CD4-positive, CD25-positive, alpha-beta regulatory T cell (primary cell): ENCODE results near the gene PCP4. TPM values are rescaled to one million over a fixed set of nuclear protein-coding genes. Genes with fewer than 3 reads are reported as not detected.

Source experiments
- ATAC-seq, 2 donors: fragments of 150-1000 bp; cut with Tn5 transposase; one replicate each; pipeline ENCODE4 v1.10.0; 2021; ENCODE audit warnings: low read depth in 2 of 2, moderate number of reproducible peaks in 2 of 2, moderate library complexity in 1 of 2
- DNase-seq, 3 donors: peaks; one replicate each; pipeline versions ENCODE4 v3.0.0 to v3.0.0-alpha.2; 2012 to 2022; ENCODE audit warnings: mixed read lengths in 1 of 3
- H3K27ac ChIP-seq: one replicate; pipeline ENCODE4 v1.7.0; 2013; ENCODE audit warnings: mild to moderate bottlenecking, low read length; ENCODE audit not compliant: insufficient read depth, poor library complexity, severe bottlenecking
- H3K27me3 ChIP-seq: one replicate; pipeline ENCODE4 v1.7.0; 2013; ENCODE audit warnings: low read length; ENCODE audit not compliant: control insufficient read depth, insufficient read depth
- H3K36me3 ChIP-seq: one replicate; pipeline ENCODE4 v1.7.0; 2013; ENCODE audit warnings: mild to moderate bottlenecking, low read length, moderate library complexity; ENCODE audit not compliant: control insufficient read depth, insufficient read depth
- H3K4me1 ChIP-seq: 2 replicates; pipeline ENCODE4 v1.7.0; 2013; ENCODE audit warnings: mild to moderate bottlenecking, low read length; ENCODE audit not compliant: insufficient read depth, control insufficient read depth, poor library complexity, severe bottlenecking
- H3K4me3 ChIP-seq: one replicate; pipeline ENCODE4 v1.7.0; 2013; ENCODE audit warnings: low read depth, mild to moderate bottlenecking, low read length, moderate library complexity
- H3K9me3 ChIP-seq, 2 experiments: 1 replicate in 1 of 2; 2 replicates in 1 of 2; pipeline ENCODE4 v1.7.0; 2013; ENCODE audit warnings: low read length in 2 of 2, mild to moderate bottlenecking in 1 of 2, moderate library complexity in 1 of 2; ENCODE audit not compliant: control insufficient read depth in 2 of 2
- H3K27ac Mint-ChIP-seq, 3 donors: one replicate each; pipeline ENCODE4 v1.8.0; 2020 to 2022; ENCODE audit warnings: mild to moderate bottlenecking in 3 of 3, mixed read lengths in 3 of 3, moderate library complexity in 2 of 3
- H3K27me3 Mint-ChIP-seq: one replicate; pipeline ENCODE4 v1.8.0; 2022; ENCODE audit warnings: mild to moderate bottlenecking, mixed read lengths
- H3K36me3 Mint-ChIP-seq: one replicate; pipeline ENCODE4 v1.8.0; 2020; ENCODE audit warnings: mixed read lengths
- H3K4me1 Mint-ChIP-seq, 4 donors: one replicate each; pipeline ENCODE4 v1.8.0; 2020 to 2022; ENCODE audit warnings: mixed read lengths in 4 of 4, mild to moderate bottlenecking in 1 of 4
- H3K4me3 Mint-ChIP-seq, 4 donors: one replicate each; pipeline ENCODE4 v1.8.0; 2020 to 2022; ENCODE audit warnings: mild to moderate bottlenecking in 4 of 4, mixed read lengths in 4 of 4, moderate library complexity in 3 of 4
- H3K9me3 Mint-ChIP-seq, 7 donors: one replicate each; pipeline ENCODE4 v1.8.0; 2020 to 2022; ENCODE audit warnings: mixed read lengths in 7 of 7, mild to moderate bottlenecking in 3 of 7, moderate library complexity in 2 of 7
- polyA plus RNA-seq, 4 donors: library from polyadenylated mRNA; unstranded; fragments of 300-500 nt; fragmentation: Illumina TruSeq; gene quantifications; one replicate each; pipeline ENCODE4 v1.2.3, GENCODE V29; 2021
- total RNA-seq: library from RNA; stranded (reverse); gene quantifications from one replicate; pipeline ENCODE4 v1.2.3, GENCODE V29; 2022

Gene PCP4
- total and polyA plus RNA-seq, 5 donors from 2014 or later = not detected

DNA sequence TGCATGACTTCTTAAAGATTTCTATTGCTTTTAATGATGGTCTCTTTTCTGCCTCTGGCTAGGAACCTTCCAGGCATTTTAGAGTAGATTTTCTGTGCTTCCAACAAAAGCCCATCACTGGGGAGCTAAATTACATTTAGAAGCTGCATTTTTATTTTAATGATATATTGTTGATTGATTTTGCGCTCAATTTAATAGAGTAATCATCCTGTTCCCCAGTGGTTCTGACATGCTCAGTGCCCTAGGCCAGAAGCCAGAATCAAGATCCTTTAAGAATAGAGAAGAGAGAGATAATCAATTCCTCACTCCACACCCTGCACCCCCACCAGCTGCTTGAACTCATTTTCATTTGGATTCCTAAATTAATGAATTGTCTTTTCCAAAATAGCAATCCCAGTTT lies 97.8 kb downstream of the PCP4 start:
- Histone ChIP-seq H3K27me3 (no peaks in the 10 kb centered on the region), H3K27ac (no peak overlapping the region), H3K4me1 (no peaks in the 10 kb centered on the region), H3K36me3 (no peaks in the 10 kb centered on the region), H3K9me3 (peaks cover 0 to 9% of the 10 kb centered on the region in 2 experiments), H3K4me3 (no peak overlapping the region)
- Mint-ChIP-seq H3K36me3 (no peaks in the 10 kb centered on the region), H3K4me1 (peaks cover 0 to 4% (median 0%) of the 10 kb centered on the region in 4 donors), H3K9me3 (peaks cover 4 to 41% (median 9%) of the 10 kb centered on the region in 7 donors), H3K4me3 (no peak overlapping the region), H3K27me3 (no peaks in the 10 kb centered on the region), H3K27ac (no peak overlapping the region)
- no peak for DNase-seq
- no peak for ATAC-seq

DNA sequence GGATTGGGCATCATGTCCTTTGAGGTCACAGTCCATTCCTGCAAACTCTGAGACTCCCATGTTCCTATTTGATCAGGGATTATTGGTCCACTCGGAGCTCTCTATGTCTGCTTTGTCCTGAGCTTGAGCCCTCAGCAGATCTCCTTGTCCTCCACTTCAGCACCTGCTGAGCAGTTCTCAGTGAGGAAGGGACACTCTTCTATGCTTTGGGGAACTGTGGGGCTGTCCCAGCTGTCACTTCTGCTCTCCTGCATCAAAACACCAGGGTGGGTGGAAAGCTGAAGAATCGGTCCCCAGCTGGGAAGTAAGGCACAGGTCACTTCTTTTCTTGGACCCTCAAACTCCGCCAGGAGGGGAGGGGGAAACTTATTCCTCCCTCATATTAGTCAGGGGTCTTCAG lies 99.5 kb downstream of the PCP4 start:
- Histone ChIP-seq H3K9me3 (no peaks in the 10 kb centered on the region), H3K27me3 (no peaks in the 10 kb centered on the region), H3K4me3 (no peak overlapping the region), H3K36me3 (no peaks in the 10 kb centered on the region), H3K4me1 (no peaks in the 10 kb centered on the region), H3K27ac (no peak overlapping the region)
- Mint-ChIP-seq H3K27me3 (no peaks in the 10 kb centered on the region), H3K36me3 (no peaks in the 10 kb centered on the region), H3K4me1 (no peaks in the 10 kb centered on the region), H3K27ac (no peak overlapping the region), H3K4me3 (no peak overlapping the region), H3K9me3 (peaks cover 2 to 27% (median 7%) of the 10 kb centered on the region in 7 donors)
- ATAC-seq (no peak), DNase-seq (no peak)

DNA sequence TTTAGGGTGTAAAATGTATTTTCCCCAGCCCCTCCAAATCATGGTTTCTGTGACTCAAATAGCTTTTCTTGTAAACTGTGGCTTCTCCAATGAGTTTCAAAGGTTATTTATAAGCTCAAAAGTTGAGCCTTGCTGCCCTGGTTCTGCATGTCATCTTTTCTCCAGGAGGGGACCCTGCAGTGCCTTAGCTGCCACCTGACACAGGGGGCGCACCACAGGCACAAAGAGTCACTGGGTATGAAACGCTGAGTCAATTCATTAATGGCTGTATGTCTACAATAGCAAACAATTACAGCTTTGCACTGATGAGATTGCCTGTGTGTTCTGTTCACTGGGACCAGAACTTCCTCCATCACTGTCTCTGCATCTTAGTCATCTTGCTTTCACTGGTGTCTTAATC lies 100.8 kb downstream of the PCP4 start:
- no peaks in the 10 kb centered on the region for H3K4me1 ChIP-seq
- Mint-ChIP-seq H3K4me3 (no peak overlapping the region), H3K27me3 (no peaks in the 10 kb centered on the region), H3K4me1 (no peaks in the 10 kb centered on the region), H3K9me3 (peaks cover 2 to 23% (median 5%) of the 10 kb centered on the region in 7 donors), H3K27ac (no peak overlapping the region), H3K36me3 (no peaks in the 10 kb centered on the region)
- H3K27me3 ChIP-seq = no peaks in the 10 kb centered on the region
- H3K27ac ChIP-seq = no peak overlapping the region
- no peaks in the 10 kb centered on the region for H3K36me3 ChIP-seq
- no peak overlapping the region for H3K4me3 ChIP-seq
- DNase-seq (no peak), ATAC-seq (no peak)
- peaks cover 0 to 1% of the 10 kb centered on the region in 2 experiments for H3K9me3 ChIP-seq

DNA sequence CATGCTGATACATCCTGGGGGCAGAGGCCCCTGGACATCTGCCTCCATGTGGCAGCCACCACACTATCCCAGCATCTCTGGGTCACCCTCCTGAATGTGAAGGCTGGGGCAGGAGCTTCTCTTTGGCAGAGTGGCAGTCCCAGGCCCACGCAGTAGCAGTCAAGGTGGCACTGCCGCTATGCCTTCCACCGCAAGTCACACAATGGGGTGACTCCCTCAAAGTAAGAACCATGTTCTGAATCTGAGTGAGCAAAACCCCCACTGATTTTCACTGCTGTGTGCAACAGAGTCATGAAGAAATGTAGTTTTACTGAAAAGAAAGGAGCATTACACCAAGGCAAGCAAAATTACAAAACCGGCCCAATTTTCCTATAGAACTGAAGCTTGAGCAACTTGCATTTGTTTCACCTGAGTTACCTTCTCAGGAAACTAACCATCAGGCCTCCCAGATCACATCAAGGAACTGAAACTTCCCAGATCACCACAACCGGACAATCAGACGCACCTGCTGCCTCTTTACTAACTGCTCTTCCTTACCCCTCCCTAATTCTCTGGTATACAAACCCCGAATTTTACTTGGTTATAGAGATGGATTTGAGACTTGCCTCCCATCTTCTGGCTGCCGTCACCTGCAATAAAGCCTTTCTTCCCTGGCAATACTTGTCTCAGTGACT lies 102.6 kb downstream of the PCP4 start:
- Histone ChIP-seq H3K4me3 (no peak overlapping the region), H3K36me3 (no peaks in the 10 kb centered on the region), H3K4me1 (no peaks in the 10 kb centered on the region), H3K27ac (no peak overlapping the region), H3K9me3 (peaks cover 0 to 1% of the 10 kb centered on the region in 2 experiments), H3K27me3 (no peaks in the 10 kb centered on the region)
- ATAC-seq (no peak), DNase-seq (no peak)
- H3K9me3 Mint-ChIP-seq = peaks cover 2 to 18% (median 5%) of the 10 kb centered on the region in 7 donors
- H3K4me1 Mint-ChIP-seq = no peaks in the 10 kb centered on the region
- H3K36me3 Mint-ChIP-seq = no peaks in the 10 kb centered on the region
- no peak overlapping the region for H3K4me3 Mint-ChIP-seq
- no peak overlapping the region for H3K27ac Mint-ChIP-seq
- no peaks in the 10 kb centered on the region for H3K27me3 Mint-ChIP-seq

DNA sequence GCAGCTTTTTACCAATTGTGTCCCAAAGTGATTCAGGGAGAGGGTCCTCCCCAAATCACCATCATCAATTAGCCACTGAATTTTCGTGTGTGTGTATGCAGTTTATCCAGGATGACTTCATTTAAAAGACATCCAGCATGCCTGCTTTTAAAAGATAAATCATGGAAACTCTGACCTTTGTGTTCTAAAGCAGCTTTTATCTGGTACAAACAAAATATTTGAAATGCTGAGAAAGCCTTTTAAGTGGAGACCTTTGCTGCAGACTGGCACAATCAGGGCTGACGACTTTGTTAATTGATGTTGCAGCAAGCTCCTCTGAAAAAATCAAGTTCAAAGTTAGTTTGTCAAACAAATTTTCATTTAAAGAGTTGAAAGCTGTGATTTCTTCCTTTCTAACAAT lies 104.7 kb downstream of the PCP4 start:
- DNase-seq (no peak), ATAC-seq (no peak)
- H3K4me1 ChIP-seq = no peaks in the 10 kb centered on the region
- H3K36me3 ChIP-seq = no peaks in the 10 kb centered on the region
- H3K27ac Mint-ChIP-seq = no peak overlapping the region
- peaks cover 0 to 14% (median 5%) of the 10 kb centered on the region in 7 donors for H3K9me3 Mint-ChIP-seq
- H3K27ac ChIP-seq = no peak overlapping the region
- H3K4me3 Mint-ChIP-seq = no peak overlapping the region
- no peaks in the 10 kb centered on the region for H3K27me3 ChIP-seq
- no peaks in the 10 kb centered on the region for H3K27me3 Mint-ChIP-seq
- H3K4me1 Mint-ChIP-seq = no peaks in the 10 kb centered on the region
- H3K9me3 ChIP-seq = peaks cover 0 to 1% of the 10 kb centered on the region in 2 experiments
- no peaks in the 10 kb centered on the region for H3K36me3 Mint-ChIP-seq
- H3K4me3 ChIP-seq = no peak overlapping the region

DNA sequence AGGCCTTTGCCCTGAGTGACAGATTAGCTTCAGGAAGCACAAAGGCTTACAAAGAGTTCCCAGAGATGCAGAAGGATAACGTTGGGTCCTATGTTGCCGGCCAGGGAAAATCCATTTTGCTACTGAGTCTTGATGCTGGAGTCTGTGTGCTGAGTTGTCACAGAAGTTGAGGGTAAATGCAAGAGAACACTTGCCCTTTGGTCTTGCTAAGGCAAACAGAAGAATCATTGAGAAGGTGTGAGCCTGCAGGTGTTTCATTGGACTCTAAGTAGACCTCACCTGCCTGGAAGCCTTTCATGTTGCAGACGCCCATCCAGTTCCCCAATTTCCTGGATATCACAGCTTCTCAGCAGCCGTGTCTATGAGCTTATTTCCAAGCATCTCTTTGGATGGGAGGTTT lies 105.2 kb downstream of the PCP4 start:
- no peaks in the 10 kb centered on the region for H3K4me1 Mint-ChIP-seq
- Histone ChIP-seq H3K36me3 (no peaks in the 10 kb centered on the region), H3K27me3 (no peaks in the 10 kb centered on the region)

DNA sequence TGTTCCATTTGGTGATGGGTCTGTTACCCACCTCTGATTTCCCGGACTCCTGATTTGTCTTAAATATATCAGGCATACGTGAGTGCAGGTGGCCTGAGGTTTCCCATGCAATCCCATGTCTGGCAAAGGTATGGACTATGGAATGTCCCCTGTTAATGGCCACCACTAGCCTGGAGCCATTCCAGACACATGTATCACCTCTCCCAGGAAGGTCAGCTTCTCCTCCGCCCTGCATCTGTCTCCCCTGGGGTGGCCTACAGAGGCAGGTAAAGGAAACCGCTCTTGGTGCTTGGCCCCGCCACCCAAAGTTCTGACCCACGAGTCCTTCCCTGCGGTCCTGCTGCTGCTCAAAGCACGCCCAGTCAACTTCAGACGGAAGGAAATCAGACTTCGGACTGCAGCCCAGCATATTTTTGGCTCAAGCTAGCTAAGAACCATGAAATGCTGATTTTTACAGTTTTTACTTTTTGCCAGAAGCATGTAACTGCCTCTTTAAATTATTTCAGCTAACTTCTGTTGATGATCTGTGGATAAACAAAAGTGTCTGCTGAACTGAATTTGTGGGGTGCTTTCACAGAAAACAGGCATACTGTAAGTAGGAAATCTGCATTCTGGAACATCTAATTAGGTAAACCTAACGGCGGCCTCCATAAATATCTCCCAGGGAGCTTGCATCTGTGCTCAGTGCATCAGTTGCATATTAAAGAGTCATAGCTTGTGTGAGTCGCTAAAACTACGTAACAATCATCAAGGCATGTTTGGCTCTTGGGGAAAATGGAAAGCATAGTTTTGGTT lies 105.9 kb downstream of the PCP4 start:
- no peaks in the 10 kb centered on the region for H3K36me3 Mint-ChIP-seq
- H3K27ac Mint-ChIP-seq = no peak overlapping the region

More for the DNA sequence above, 105.2 kb downstream of the PCP4 start:
- Histone ChIP-seq H3K9me3 (peaks cover 0 to 1% of the 10 kb centered on the region in 2 experiments), H3K4me1 (no peaks in the 10 kb centered on the region), H3K27ac (no peak overlapping the region), H3K4me3 (no peak overlapping the region)
- Mint-ChIP-seq H3K27ac (no peak overlapping the region), H3K36me3 (no peaks in the 10 kb centered on the region), H3K9me3 (peaks cover 0 to 14% (median 3%) of the 10 kb centered on the region in 7 donors), H3K4me3 (no peak overlapping the region), H3K27me3 (no peaks in the 10 kb centered on the region)
- no peak for DNase-seq
- ATAC-seq = no peak

More for the DNA sequence above, 105.9 kb downstream of the PCP4 start:
- Histone ChIP-seq H3K4me3 (no peak overlapping the region), H3K27ac (no peak overlapping the region), H3K27me3 (no peaks in the 10 kb centered on the region), H3K4me1 (no peaks in the 10 kb centered on the region), H3K36me3 (no peaks in the 10 kb centered on the region), H3K9me3 (peaks cover 0 to 1% of the 10 kb centered on the region in 2 experiments)
- ATAC-seq = no peak
- DNase-seq = no peak
- Mint-ChIP-seq H3K27me3 (no peaks in the 10 kb centered on the region), H3K4me1 (no peaks in the 10 kb centered on the region), H3K9me3 (peaks cover 0 to 12% (median 2%) of the 10 kb centered on the region in 7 donors), H3K4me3 (no peak overlapping the region)
